DND-41 (cell line): ENCODE results near the gene PPP2R2D.

Experiments used
- ATAC-seq: fragments of 200-7000 bp; cut with Tn5 transposase; 3 replicates; pipeline ENCODE4 v1.9.1; 2021; ENCODE audit warnings: low read depth; ENCODE audit not compliant: insufficient read depth
- DNase-seq: peaks from one replicate; pipeline ENCODE4 v3.0.0-alpha.2; 2020
- H2AFZ ChIP-seq: 2 replicates; pipeline ENCODE4 v1.6.0; 2012; ENCODE audit warnings: low read depth, low read length
- H3K27ac ChIP-seq: 2 replicates; pipeline ENCODE4 v1.5.1; 2012; ENCODE audit warnings: low read length, inconsistent platforms
- H3K27me3 ChIP-seq: fragments of 200-600 bp; sonication (generic); 2 replicates; pipeline ENCODE4 v1.6.0; 2012; ENCODE audit warnings: low read length, mild to moderate bottlenecking, inconsistent platforms; ENCODE audit not compliant: insufficient read depth, poor library complexity
- H3K36me3 ChIP-seq: 2 replicates; pipeline ENCODE4 v1.5.1; 2012; ENCODE audit warnings: low read length, inconsistent platforms; ENCODE audit not compliant: insufficient read depth
- H3K4me1 ChIP-seq: 2 replicates; pipeline ENCODE4 v1.5.1; 2012; ENCODE audit warnings: mild to moderate bottlenecking, low read length; ENCODE audit not compliant: insufficient read depth
- H3K4me2 ChIP-seq: 2 replicates; pipeline ENCODE4 v1.6.0; 2012; ENCODE audit warnings: mild to moderate bottlenecking, moderate library complexity, low read length, inconsistent platforms; ENCODE audit not compliant: insufficient read depth
- H3K4me3 ChIP-seq, 2 experiments: fragments of 200-600 bp in 1 of 2; shearing (Covaris generic) in 1 of 2; 2 replicates each; pipeline ENCODE4 v1.5.1; 2012 to 2016; ENCODE audit warnings: inconsistent platforms in 2 of 2, low read length in 2 of 2, mild to moderate bottlenecking in 2 of 2, low read depth in 1 of 2, moderate library complexity in 1 of 2
- H3K79me2 ChIP-seq: 2 replicates; pipeline ENCODE4 v1.6.0; 2012; ENCODE audit warnings: low read length, inconsistent platforms; ENCODE audit not compliant: insufficient read depth
- H3K9ac ChIP-seq: 2 replicates; pipeline ENCODE4 v1.6.0; 2012; ENCODE audit warnings: low read depth, mild to moderate bottlenecking, inconsistent platforms, low read length, moderate library complexity
- H3K9me3 ChIP-seq: 2 replicates; pipeline ENCODE4 v1.5.1; 2012; ENCODE audit warnings: low read length, moderate library complexity, mild to moderate bottlenecking, inconsistent platforms; ENCODE audit not compliant: insufficient read depth, severe bottlenecking
- H4K20me1 ChIP-seq: 2 replicates; pipeline ENCODE4 v1.6.0; 2012; ENCODE audit warnings: low read length; ENCODE audit not compliant: insufficient read depth
- CTCF ChIP-seq: IDR thresholded peaks from 2 replicates; pipeline ENCODE4 v1.5.1; 2012; ENCODE audit warnings: borderline replicate concordance, low read length, moderate library complexity, mild to moderate bottlenecking; ENCODE audit not compliant: poor library complexity, severe bottlenecking; ENCODE audit errors: extremely low read depth
- EZH2 ChIP-seq: IDR thresholded peaks from 3 replicates; pipeline ENCODE4 v1.6.1; 2012; ENCODE audit warnings: borderline replicate concordance, low read depth, mild to moderate bottlenecking, moderate library complexity, low read length, inconsistent platforms; ENCODE audit not compliant: severe bottlenecking

The PPP2R2D gene

GRCh38 chr10:131975796-131976195, 75.0 kb downstream of the PPP2R2D start:
- H3K4me3 ChIP-seq: no peak overlapping the region
- H4K20me1 ChIP-seq: no peaks in the 10 kb centered on the region
- H3K4me1 ChIP-seq: peaks cover 16% of the 10 kb centered on the region
- no peak for ATAC-seq
- no peaks in the 10 kb centered on the region for H3K36me3 ChIP-seq
- TF ChIP-seq CTCF: no peak
- no peak for TF ChIP-seq EZH2
- no peaks in the 10 kb centered on the region for H3K9me3 ChIP-seq
- DNase-seq: no peak
- no peaks in the 10 kb centered on the region for H3K27me3 ChIP-seq
- no peaks in the 10 kb centered on the region for H3K79me2 ChIP-seq
- no peak overlapping the region for H3K9ac ChIP-seq
- no peak overlapping the region for H2AFZ ChIP-seq
- no peak overlapping the region for H3K4me2 ChIP-seq
- H3K27ac ChIP-seq: no peak overlapping the region

GRCh38 chr10:131977323-131978096, 76.7 kb downstream of the PPP2R2D start:
- no peaks in the 10 kb centered on the region for H3K36me3 ChIP-seq
- ATAC-seq (no peak), DNase-seq (no peak)
- H3K9me3 ChIP-seq: no peaks in the 10 kb centered on the region
- no peaks in the 10 kb centered on the region for H3K27me3 ChIP-seq
- H2AFZ ChIP-seq: no peak overlapping the region
- H4K20me1 ChIP-seq: no peaks in the 10 kb centered on the region
- peaks cover 8% of the 10 kb centered on the region for H3K4me1 ChIP-seq
- TF ChIP-seq CTCF: no peak
- TF ChIP-seq EZH2: no peak
- H3K27ac ChIP-seq: no peak overlapping the region
- no peak overlapping the region for H3K9ac ChIP-seq
- no peaks in the 10 kb centered on the region for H3K79me2 ChIP-seq
- no peak overlapping the region for H3K4me3 ChIP-seq
- no peak overlapping the region for H3K4me2 ChIP-seq

GRCh38 chr10:131978366-131978765, 77.6 kb downstream of the PPP2R2D start:
- TF ChIP-seq CTCF: no peak
- TF ChIP-seq EZH2: no peak
- Histone ChIP-seq H3K9me3 (no peaks in the 10 kb centered on the region), H3K27ac (no peak overlapping the region), H3K36me3 (no peaks in the 10 kb centered on the region), H3K9ac (no peak overlapping the region), H4K20me1 (no peaks in the 10 kb centered on the region), H3K4me3 (no peak overlapping the region), H3K27me3 (no peaks in the 10 kb centered on the region), H3K79me2 (no peaks in the 10 kb centered on the region), H3K4me2 (no peak overlapping the region), H3K4me1 (no peaks in the 10 kb centered on the region), H2AFZ (no peak overlapping the region)
- no peak for DNase-seq
- ATAC-seq: no peak

- Histone ChIP-seq H4K20me1 (no peaks in the 10 kb centered on the region), H3K4me2 (no peak overlapping the region), H3K4me3 (no peak overlapping the region), H3K9me3 (no peaks in the 10 kb centered on the region), H3K4me1 (no peaks in the 10 kb centered on the region), H3K27ac (no peak overlapping the region), H3K27me3 (no peaks in the 10 kb centered on the region), H3K36me3 (no peaks in the 10 kb centered on the region), H3K9ac (no peak overlapping the region), H2AFZ (no peak overlapping the region), H3K79me2 (no peaks in the 10 kb centered on the region)
- ATAC-seq: no peak
- TF ChIP-seq CTCF: no peak
- no peak for DNase-seq
Observed at GRCh38 chr10:131978851-131979250, 78.0 kb downstream of the PPP2R2D start.
